ENCODE data around the gene PDE2A.

PDE2A gene

GRCh38 chr11:72634016-72634415, 40.2 kb downstream of the PDE2A start:
- no peak for DNase-seq

- no peak for DNase-seq
Measured at GRCh38 chr11:72633068-72633467, 41.2 kb downstream of the PDE2A start.

- DNase-seq = no peak
Measured at GRCh38 chr11:72631806-72632731, 42.2 kb downstream of the PDE2A start.

- no peak for DNase-seq
Measured at GRCh38 chr11:72630104-72630852, 43.9 kb downstream of the PDE2A start.

- no peak for DNase-seq
Measured at GRCh38 chr11:72629266-72629665, 45.0 kb downstream of the PDE2A start.

DNA sequence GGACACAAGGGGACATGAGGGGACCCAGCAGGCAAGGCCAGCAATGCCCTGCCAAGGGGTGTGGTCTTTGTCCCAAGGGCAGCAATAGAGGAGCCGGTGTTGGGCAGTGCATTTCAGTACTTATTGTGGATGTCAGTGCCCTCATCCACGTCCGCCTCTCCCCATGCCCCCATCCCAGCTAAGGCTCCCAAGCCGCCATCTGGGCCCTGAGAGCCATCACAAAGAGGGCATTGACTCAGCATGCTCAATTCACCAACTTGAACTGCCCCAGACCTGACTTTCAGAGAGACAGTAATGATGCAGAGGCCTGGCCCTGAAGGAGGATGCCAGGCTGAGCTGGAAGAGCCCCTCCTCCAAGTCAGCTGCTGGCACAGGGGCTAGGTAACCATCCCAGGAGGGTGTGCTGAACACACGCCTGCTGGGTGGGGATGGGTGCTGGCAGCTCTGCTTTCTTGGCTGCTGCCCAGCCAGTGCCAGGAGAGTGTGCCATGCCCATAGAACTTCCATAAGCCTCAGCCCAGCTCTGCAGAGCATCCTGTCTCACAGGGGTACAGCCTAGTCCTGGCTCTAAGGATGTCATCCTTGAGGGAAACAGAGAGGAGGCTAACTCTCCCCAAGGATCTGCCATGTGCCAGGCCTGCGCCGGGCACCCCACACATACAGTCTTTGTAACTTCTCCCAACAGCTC, 46.5 kb downstream of the PDE2A start:
- DNase-seq = no peak

DNA sequence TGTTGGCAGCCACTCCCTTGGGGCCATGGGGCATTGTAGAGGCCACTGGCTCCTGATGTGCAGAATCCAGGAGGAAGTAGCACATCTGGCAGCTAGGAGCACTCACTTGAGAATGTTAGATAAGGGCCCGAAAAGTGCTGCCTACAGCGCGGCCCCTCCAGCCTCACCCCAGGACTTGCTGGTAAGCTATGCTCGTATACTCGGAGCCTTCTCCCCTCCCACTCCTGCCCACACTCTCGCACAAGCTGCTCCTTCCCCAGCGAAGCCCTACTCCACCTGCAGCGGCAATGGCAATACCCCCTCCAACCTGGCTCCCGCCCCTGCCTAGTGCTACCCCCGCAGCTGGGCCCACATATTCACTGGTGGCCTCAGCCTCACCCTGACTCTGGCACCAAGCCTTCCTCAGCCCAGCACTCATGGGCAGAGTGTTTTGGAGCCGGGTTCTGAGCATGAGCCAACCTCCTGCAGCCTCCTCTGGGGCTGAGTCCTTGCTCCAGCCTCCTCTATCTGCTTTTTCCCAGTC, 47.7 kb downstream of the PDE2A start:
- no peak for DNase-seq

DNA sequence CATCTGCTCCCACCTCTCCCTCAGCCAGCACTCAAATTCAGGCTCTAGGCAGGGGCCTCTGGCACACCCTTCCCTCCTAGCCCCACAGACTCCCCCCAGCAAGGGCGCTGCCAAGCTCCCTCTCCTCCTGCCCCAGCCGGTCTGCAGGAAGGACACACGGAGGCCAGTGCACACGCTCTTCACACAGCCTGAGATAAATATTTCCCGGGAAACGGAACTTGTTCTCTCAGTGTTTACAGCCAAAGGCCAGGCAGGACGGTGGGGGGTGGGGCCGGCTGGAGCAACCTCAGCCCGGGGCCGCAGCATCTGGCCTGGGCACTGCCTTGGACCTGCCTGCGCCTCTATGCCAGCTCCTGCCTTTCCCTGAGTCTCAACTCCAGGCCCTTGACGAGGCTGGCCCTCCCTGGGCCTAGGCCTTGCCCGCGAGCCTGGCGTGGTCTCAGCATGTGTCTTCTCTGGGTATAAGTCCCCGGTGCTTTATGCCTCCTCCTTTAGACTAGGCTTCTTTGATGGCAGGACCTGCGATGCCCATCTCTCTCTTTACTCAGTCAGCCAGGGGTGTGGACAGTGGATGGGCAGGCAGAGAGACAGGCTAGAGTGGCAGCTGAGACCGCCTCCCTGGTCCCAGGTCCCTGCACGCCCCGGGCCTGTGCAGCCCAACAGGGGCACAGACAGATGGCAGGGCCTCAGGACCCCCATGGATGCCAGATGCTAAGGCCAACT, 48.4 kb downstream of the PDE2A start:
- DNase-seq = no peak

- no peak for DNase-seq
Measured at GRCh38 chr11:72624496-72625201, 49.6 kb downstream of the PDE2A start.

- no peak for DNase-seq
Measured at GRCh38 chr11:72623052-72623451, 51.2 kb downstream of the PDE2A start.

- no peak for DNase-seq
Measured at GRCh38 chr11:72621008-72621610, 53.1 kb downstream of the PDE2A start.

- DNase-seq = no peak
Measured at GRCh38 chr11:72618803-72619202, 55.4 kb downstream of the PDE2A start.

GRCh38 chr11:72617080-72617762, 57.0 kb downstream of the PDE2A start:
- no peak for DNase-seq

DNA sequence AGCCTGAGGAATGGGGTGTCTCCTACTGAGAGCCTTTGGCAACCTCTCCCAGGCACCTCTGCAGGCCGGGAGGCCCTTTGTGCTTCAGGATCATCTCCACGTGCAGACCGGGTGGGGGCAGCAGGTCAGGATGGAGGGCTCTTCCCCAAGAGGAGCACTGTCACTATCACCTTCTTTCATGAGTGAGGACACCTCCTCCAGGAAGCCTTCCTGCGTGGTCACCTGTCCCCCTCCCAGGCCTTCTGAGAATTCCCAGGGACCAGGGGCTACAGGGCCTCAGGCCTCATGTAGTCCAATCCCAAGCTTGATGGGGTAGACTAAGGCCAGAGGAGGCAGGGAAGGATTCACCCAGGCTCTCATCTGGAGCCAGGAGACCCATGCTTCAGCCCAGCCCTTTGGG, 57.6 kb downstream of the PDE2A start:
- DNase-seq = no peak

DNA sequence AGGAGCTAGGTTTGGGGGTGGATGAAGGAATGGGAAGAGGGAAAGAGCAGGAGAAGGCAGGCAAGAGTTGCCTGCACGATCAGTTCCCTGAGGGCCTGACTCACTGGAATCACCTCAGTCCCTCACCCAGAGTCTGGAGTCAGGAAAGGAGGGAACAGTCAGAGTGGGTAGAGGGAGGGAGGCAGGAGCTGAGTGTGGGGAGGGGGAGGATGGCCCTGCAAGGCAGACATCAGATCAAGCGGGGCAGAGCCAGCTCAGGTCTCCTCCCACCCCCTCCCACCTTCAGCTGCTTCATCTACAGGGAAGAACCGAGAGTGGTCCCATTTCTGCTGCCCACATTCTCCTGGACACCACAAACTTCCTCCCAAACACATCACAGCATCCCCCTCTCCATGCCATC, 58.9 kb downstream of the PDE2A start:
- no peak for DNase-seq

DNA sequence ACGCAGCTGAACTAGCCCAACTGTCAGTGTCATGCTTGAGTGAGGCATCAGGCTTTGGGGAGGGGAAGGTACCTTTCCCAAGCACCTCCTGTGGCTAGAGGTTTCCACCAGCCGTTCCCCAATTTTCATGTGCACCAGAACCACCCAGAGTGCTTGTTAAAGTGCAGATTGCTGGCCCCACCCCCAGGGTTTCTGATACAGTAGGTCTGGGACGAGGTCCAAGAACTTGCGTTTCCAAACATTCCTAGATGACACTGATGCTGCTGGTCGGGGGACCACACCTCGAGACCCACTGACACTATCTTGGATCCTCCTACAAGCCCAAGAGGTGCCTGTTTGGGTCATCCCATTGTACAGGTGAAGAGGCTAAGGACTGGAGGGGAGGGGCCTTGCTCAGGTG, 59.8 kb downstream of the PDE2A start:
- DNase-seq = no peak

DNA sequence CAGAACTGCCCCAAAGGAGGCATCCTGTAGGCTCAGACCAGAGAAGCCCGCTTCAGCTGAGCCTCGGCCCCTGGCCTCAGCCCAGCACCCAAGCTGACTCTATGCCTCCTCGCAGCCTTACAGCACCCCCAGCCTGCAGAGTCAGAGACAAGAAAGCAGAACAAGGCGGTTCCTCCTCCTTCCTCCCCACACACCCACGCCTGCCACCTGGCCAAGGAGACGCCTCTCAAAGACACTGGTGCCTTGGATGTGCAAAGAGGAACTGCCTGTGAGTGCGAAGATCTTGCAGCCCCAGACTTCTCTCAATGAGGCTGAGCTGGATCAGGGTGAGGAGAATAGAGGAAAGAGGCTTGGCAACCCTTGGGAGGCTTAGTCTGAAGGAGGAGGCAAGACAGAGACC, 60.2 kb downstream of the PDE2A start:
- DNase-seq = no peak

- no peak for DNase-seq
Measured at GRCh38 chr11:72613450-72613849, 60.8 kb downstream of the PDE2A start.

GRCh38 chr11:72609476-72609875, 64.7 kb downstream of the PDE2A start:
- DNase-seq = no peak

- no peak for DNase-seq
Measured at GRCh38 chr11:72609045-72609444, 65.2 kb downstream of the PDE2A start.

- no peak for DNase-seq
Measured at GRCh38 chr11:72607496-72607895, 66.7 kb downstream of the PDE2A start.
